Mesodermal cell (in vitro differentiated cells): ENCODE measurements around the gene RYK.

ENCODE experiments used
- H3K27ac ChIP-seq: 2 replicates; pipeline ENCODE4 v1.7.0; 2013; ENCODE audit warnings: mild to moderate bottlenecking, low read depth, low read length, moderate library complexity; ENCODE audit not compliant: severe bottlenecking
- H3K36me3 ChIP-seq: 2 replicates; pipeline ENCODE4 v1.7.1; 2013; ENCODE audit warnings: mild to moderate bottlenecking, low read length, moderate library complexity; ENCODE audit not compliant: control insufficient read depth, insufficient read depth
- H3K4me1 ChIP-seq: one replicate; pipeline ENCODE4 v1.7.1; 2013; ENCODE audit warnings: mild to moderate bottlenecking, low read length; ENCODE audit not compliant: insufficient read depth, control insufficient read depth, poor library complexity, severe bottlenecking
- H3K4me3 ChIP-seq: 2 replicates; pipeline ENCODE4 v1.7.0; 2013; ENCODE audit warnings: low read length, control low read depth, mild to moderate bottlenecking; ENCODE audit not compliant: insufficient read depth, poor library complexity, severe bottlenecking; ENCODE audit errors: extremely low read depth
- H3K9me3 ChIP-seq: 2 replicates; pipeline ENCODE4 v1.7.1; 2013; ENCODE audit warnings: mild to moderate bottlenecking, low read length, moderate library complexity; ENCODE audit not compliant: control insufficient read depth
- WGBS, 2 experiments: methylation state at CpG; one replicate each; pipeline ENCODE4 v1.1.5; 2013; ENCODE audit warnings: missing lambda C conversion rate in 2 of 2; ENCODE audit not compliant: insufficient coverage in 2 of 2; 5-methylcytosine and 5-hydroxymethylcytosine counted together

Gene RYK

GRCh38 chr3:134126153-134126552 is 124.5 kb downstream of the RYK start:
- peaks cover 26% of the 10 kb centered on the region for H3K36me3 ChIP-seq

DNA sequence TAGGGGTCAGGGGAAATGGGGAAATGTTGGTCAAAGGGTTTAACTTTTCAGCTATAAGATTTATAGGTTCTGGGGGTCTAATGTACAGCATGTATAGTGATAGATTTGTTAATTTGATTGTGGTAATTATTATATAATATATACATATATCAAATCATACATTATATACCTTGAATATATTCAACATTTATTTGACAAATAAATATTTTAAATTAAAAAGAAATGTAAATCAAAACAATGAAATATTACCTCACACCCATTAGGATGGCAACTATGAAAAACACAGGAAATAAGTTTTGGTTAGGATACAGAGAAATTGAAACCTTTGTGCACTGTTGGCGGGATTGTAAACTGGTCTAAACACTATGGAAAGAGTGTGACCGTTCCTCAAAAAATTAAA is 135.9 kb downstream of the RYK start:
- H3K27ac ChIP-seq: no peak overlapping the region
- no peak overlapping the region for H3K4me3 ChIP-seq
- 100% methylated on average over 1 of the region's 2 CpGs; no CpG with 5 or more reads in 1 of the 2 experiments for WGBS, 2 experiments
- no peaks in the 10 kb centered on the region for H3K4me1 ChIP-seq
- H3K36me3 ChIP-seq: no peaks in the 10 kb centered on the region
- peaks cover 4% of the 10 kb centered on the region for H3K9me3 ChIP-seq

More at GRCh38 chr3:134126153-134126552, 124.5 kb downstream of the RYK start:
- Histone ChIP-seq H3K4me3 (no peak overlapping the region), H3K27ac (no peak overlapping the region), H3K4me1 (no peaks in the 10 kb centered on the region), H3K9me3 (peaks cover 32% of the 10 kb centered on the region)
- WGBS, 2 experiments: no CpG with 5 or more reads among the region's 1 CpG

DNA sequence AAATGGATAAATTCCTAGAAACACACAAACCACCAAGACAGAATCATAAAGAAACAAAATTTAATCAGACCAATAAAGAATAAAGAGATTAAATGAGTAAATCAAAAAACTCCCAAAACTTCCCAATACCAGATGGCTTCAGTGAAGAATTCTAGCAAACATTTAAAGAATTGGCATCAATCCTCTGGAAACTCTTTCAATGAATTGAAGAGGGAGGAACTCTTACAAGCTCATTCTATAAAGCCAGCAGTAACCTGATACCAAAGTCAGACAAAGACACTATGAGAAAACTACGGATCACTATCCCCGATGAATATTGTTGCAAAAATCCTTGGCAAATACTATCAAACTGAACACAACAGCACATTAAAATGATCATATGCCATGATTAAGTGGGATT is 139.0 kb downstream of the RYK start:
- no peaks in the 10 kb centered on the region for H3K9me3 ChIP-seq
- no peaks in the 10 kb centered on the region for H3K36me3 ChIP-seq
- no CpG with 5 or more reads among the region's 2 CpGs for WGBS, 2 experiments
- H3K4me1 ChIP-seq: no peaks in the 10 kb centered on the region
- H3K27ac ChIP-seq: no peak overlapping the region
- H3K4me3 ChIP-seq: no peak overlapping the region

GRCh38 chr3:134110963-134111362 is 139.7 kb downstream of the RYK start:
- H3K36me3 ChIP-seq: no peaks in the 10 kb centered on the region
- H3K4me1 ChIP-seq: no peaks in the 10 kb centered on the region
- 100% methylated on average over 1 of the region's 2 CpGs; no CpG with 5 or more reads in 1 of the 2 experiments for WGBS, 2 experiments
- H3K4me3 ChIP-seq: no peak overlapping the region
- no peaks in the 10 kb centered on the region for H3K9me3 ChIP-seq
- H3K27ac ChIP-seq: no peak overlapping the region
